Mesenchymal stem cell (in vitro differentiated cells and primary cell): Measurements from ENCODE around the gene UBE2J1.
"Not testable (repeated sequence)": the region's sequence is repeated elsewhere in the genome, so short reads cannot be mapped to it uniquely, and the experiment has no call there.

Experiments
- DNase-seq: peaks from one replicate; pipeline ENCODE4 v3.0.0-alpha.2; 2013
- H2AFZ ChIP-seq: one replicate; pipeline ENCODE4 v1.6.1; 2013; ENCODE audit warnings: low read depth, mild to moderate bottlenecking, control low read depth, inconsistent platforms, low read length, moderate library complexity
- H2AK5ac ChIP-seq: 2 replicates; pipeline ENCODE4 v1.6.1; 2013; ENCODE audit warnings: low read length, moderate library complexity, mild to moderate bottlenecking, inconsistent platforms; ENCODE audit not compliant: severe bottlenecking
- H2BK120ac ChIP-seq: one replicate; pipeline ENCODE4 v1.6.1; 2013; ENCODE audit warnings: low read depth, mild to moderate bottlenecking, inconsistent platforms, low read length, moderate library complexity
- H2BK12ac ChIP-seq, 2 experiments: one replicate each; pipeline ENCODE4 v1.6.1; 2013; ENCODE audit warnings: inconsistent platforms in 2 of 2, low read length in 2 of 2, mild to moderate bottlenecking in 2 of 2, moderate library complexity in 2 of 2, control low read depth in 1 of 2
- H2BK15ac ChIP-seq: one replicate; pipeline ENCODE4 v1.6.1; 2013; ENCODE audit warnings: mild to moderate bottlenecking, low read depth, inconsistent platforms; ENCODE audit not compliant: poor library complexity, severe bottlenecking
- H2BK5ac ChIP-seq: 2 replicates; pipeline ENCODE4 v1.6.1; 2013; ENCODE audit warnings: low read depth, mild to moderate bottlenecking, low read length, control low read depth, inconsistent platforms; ENCODE audit not compliant: poor library complexity, severe bottlenecking
- H3K14ac ChIP-seq, 2 experiments: one replicate each; pipeline ENCODE4 v1.6.1; 2013; ENCODE audit warnings: inconsistent platforms in 2 of 2, low read length in 2 of 2, control low read depth in 1 of 2, mild to moderate bottlenecking in 1 of 2, moderate library complexity in 1 of 2
- H3K18ac ChIP-seq, 2 experiments: one replicate each; pipeline ENCODE4 v1.6.1; 2013; ENCODE audit warnings: inconsistent platforms in 2 of 2, low read length in 2 of 2, control low read depth in 1 of 2, low read depth in 1 of 2, mild to moderate bottlenecking in 1 of 2
- H3K23ac ChIP-seq, 2 experiments: one replicate each; pipeline ENCODE4 v1.6.1; 2013; ENCODE audit warnings: inconsistent platforms in 2 of 2, low read length in 2 of 2, mild to moderate bottlenecking in 2 of 2, moderate library complexity in 2 of 2, control low read depth in 1 of 2
- H3K27ac ChIP-seq: 2 replicates; pipeline ENCODE4 v1.5.1; 2013; ENCODE audit warnings: mild to moderate bottlenecking, moderate library complexity, low read length, control low read depth, inconsistent platforms; ENCODE audit not compliant: poor library complexity, severe bottlenecking
- H3K27me3 ChIP-seq, 2 experiments: 2 replicates each; pipeline versions ENCODE4 v1.6.1 to v1.7.0; 2013; ENCODE audit warnings: low read length in 2 of 2, mild to moderate bottlenecking in 2 of 2, moderate library complexity in 2 of 2, control low read depth in 1 of 2, inconsistent platforms in 1 of 2; ENCODE audit not compliant: control insufficient read depth in 1 of 2, insufficient read depth in 1 of 2
- H3K36me3 ChIP-seq, 2 experiments: 2 replicates each; pipeline versions ENCODE4 v1.6.1 to v1.7.0; 2013; ENCODE audit warnings: low read length in 2 of 2, control low read depth in 1 of 2, inconsistent platforms in 1 of 2, low read depth in 1 of 2, mild to moderate bottlenecking in 1 of 2; ENCODE audit not compliant: insufficient read depth in 2 of 2, control insufficient read depth in 1 of 2
- H3K4ac ChIP-seq, 2 experiments: one replicate each; pipeline ENCODE4 v1.6.1; 2013; ENCODE audit warnings: inconsistent platforms in 2 of 2, low read length in 2 of 2, mild to moderate bottlenecking in 2 of 2, moderate library complexity in 2 of 2, control low read depth in 1 of 2, low read depth in 1 of 2
- H3K4me1 ChIP-seq: 2 replicates; pipeline ENCODE4 v1.6.1; 2013; ENCODE audit warnings: low read depth, low read length, control low read depth; ENCODE audit not compliant: control insufficient read depth, insufficient read depth
- H3K4me2 ChIP-seq: 2 replicates; pipeline ENCODE4 v1.6.1; 2013; ENCODE audit warnings: low read length, mild to moderate bottlenecking, inconsistent platforms; ENCODE audit not compliant: poor library complexity, severe bottlenecking
- H3K4me3 ChIP-seq, 2 experiments: 2 replicates each; pipeline versions ENCODE4 v1.5.1 to v1.7.0; 2013; ENCODE audit warnings: low read length in 2 of 2, mild to moderate bottlenecking in 2 of 2, control low read depth in 1 of 2, low read depth in 1 of 2; ENCODE audit not compliant: insufficient read depth in 1 of 2
- H3K79me1 ChIP-seq: replicated peaks from 2 replicates; pipeline ENCODE4 v1.6.1; 2013; ENCODE audit warnings: mild to moderate bottlenecking, control low read depth, low read length, inconsistent platforms; ENCODE audit not compliant: poor library complexity, severe bottlenecking
- H3K9ac ChIP-seq: 2 replicates; pipeline ENCODE4 v1.7.0; 2013; ENCODE audit warnings: mild to moderate bottlenecking, low read length, moderate library complexity
- H3K9me3 ChIP-seq: 2 replicates; pipeline ENCODE4 v1.7.0; 2013; ENCODE audit warnings: mild to moderate bottlenecking, low read length; ENCODE audit not compliant: control insufficient read depth
- H4K8ac ChIP-seq: one replicate; pipeline ENCODE4 v1.6.1; 2013; ENCODE audit warnings: inconsistent platforms, mild to moderate bottlenecking, low read length, moderate library complexity
- H4K91ac ChIP-seq: one replicate; pipeline ENCODE4 v1.6.1; 2013; ENCODE audit warnings: mild to moderate bottlenecking, low read length, inconsistent platforms
- WGBS: methylation state at CpG from one replicate; pipeline ENCODE4 v1.1.7; 2013; ENCODE audit warnings: mixed read lengths; 5-methylcytosine and 5-hydroxymethylcytosine counted together

UBE2J1 gene

GRCh38 chr6:89297695-89298351 lies 54.7 kb downstream of the UBE2J1 start:
- Histone ChIP-seq H3K9ac (no peak overlapping the region), H3K27me3 (peaks cover 25 to 51% of the 10 kb centered on the region in 2 experiments), H3K79me1 (no peaks in the 10 kb centered on the region), H2BK15ac (no peak overlapping the region), H3K9me3 (no peaks in the 10 kb centered on the region), H3K18ac (no peak overlapping the region), H2AFZ (no peak overlapping the region), H3K4me3 (no peak overlapping the region), H2BK120ac (no peak overlapping the region), H3K4ac (no peak overlapping the region), H3K23ac (no peak overlapping the region), H3K36me3 (no peaks in the 10 kb centered on the region), H3K4me2 (peak overlapping the region; percentile 3), H3K4me1 (peaks cover 6% of the 10 kb centered on the region), H4K8ac (no peak overlapping the region), H2BK5ac (no peak overlapping the region), H3K14ac (no peak overlapping the region), H2BK12ac (no peak overlapping the region), H2AK5ac (no peak overlapping the region), H4K91ac (no peak overlapping the region), H3K27ac (no peak overlapping the region)
- peak; percentile 89 for DNase-seq
- WGBS: 44% methylated on average over 12 of the region's 12 CpGs

- H3K9ac ChIP-seq: no peak overlapping the region
- H4K91ac ChIP-seq: no peak overlapping the region
- 96% methylated on average over 2 of the region's 2 CpGs for WGBS
- no peak overlapping the region for H3K4me2 ChIP-seq
- no peaks in the 10 kb centered on the region for H3K79me1 ChIP-seq
- H2BK5ac ChIP-seq: no peak overlapping the region
- H3K27ac ChIP-seq: no peak overlapping the region
- H3K27me3 ChIP-seq: peaks cover 27 to 46% of the 10 kb centered on the region in 2 experiments
- no peak for DNase-seq
- peaks cover 6% of the 10 kb centered on the region for H3K4me1 ChIP-seq
- no peak overlapping the region for H2AK5ac ChIP-seq
- H3K9me3 ChIP-seq: no peaks in the 10 kb centered on the region
- H3K4me3 ChIP-seq: no peak overlapping the region
- H3K14ac ChIP-seq: no peak overlapping the region
- H2BK120ac ChIP-seq: no peak overlapping the region
- H3K4ac ChIP-seq: no peak overlapping the region
- H2BK15ac ChIP-seq: no peak overlapping the region
- H2BK12ac ChIP-seq: no peak overlapping the region
- no peak overlapping the region for H4K8ac ChIP-seq
- H3K18ac ChIP-seq: no peak overlapping the region
- H3K36me3 ChIP-seq: no peaks in the 10 kb centered on the region
- no peak overlapping the region for H2AFZ ChIP-seq
- no peak overlapping the region for H3K23ac ChIP-seq
These were observed 56.5 kb downstream of the UBE2J1 start for GRCh38 chr6:89295981-89296380.

GRCh38 chr6:89295116-89295515 lies 57.4 kb downstream of the UBE2J1 start:
- not testable (repeated sequence) for H3K27ac ChIP-seq, DNase-seq, H3K9ac ChIP-seq, H2BK5ac ChIP-seq, H3K23ac ChIP-seq, H2AK5ac ChIP-seq, H2BK12ac ChIP-seq, H2BK120ac ChIP-seq, H2BK15ac ChIP-seq, H3K36me3 ChIP-seq, H4K8ac ChIP-seq, H3K14ac ChIP-seq, H4K91ac ChIP-seq, H3K79me1 ChIP-seq, H3K4me2 ChIP-seq, H3K18ac ChIP-seq, H3K9me3 ChIP-seq, H3K4me3 ChIP-seq, H3K4ac ChIP-seq, H2AFZ ChIP-seq, H3K4me1 ChIP-seq
- no CpG with 5 or more reads among the region's 1 CpG for WGBS
- peaks cover 35 to 47% of the 10 kb centered on the region in 2 experiments for H3K27me3 ChIP-seq

- H2AK5ac ChIP-seq: no peak overlapping the region
- no peak overlapping the region for H3K27ac ChIP-seq
- H2BK5ac ChIP-seq: no peak overlapping the region
- no peak overlapping the region for H3K9ac ChIP-seq
- H3K36me3 ChIP-seq: no peaks in the 10 kb centered on the region
- no peaks in the 10 kb centered on the region for H3K79me1 ChIP-seq
- H3K4ac ChIP-seq: no peak overlapping the region
- H2BK12ac ChIP-seq: no peak overlapping the region
- H3K4me3 ChIP-seq: no peak overlapping the region
- H4K8ac ChIP-seq: peak overlapping the region; percentile 42
- no peak overlapping the region for H2AFZ ChIP-seq
- H3K23ac ChIP-seq: no peak overlapping the region
- no peak overlapping the region for H2BK15ac ChIP-seq
- H4K91ac ChIP-seq: no peak overlapping the region
- no peak overlapping the region for H2BK120ac ChIP-seq
- 80% methylated on average over 11 of the region's 11 CpGs for WGBS
- H3K4me2 ChIP-seq: no peak overlapping the region
- no peak overlapping the region for H3K18ac ChIP-seq
- peaks cover 60 to 66% of the 10 kb centered on the region in 2 experiments for H3K27me3 ChIP-seq
- H3K4me1 ChIP-seq: no peaks in the 10 kb centered on the region
- H3K9me3 ChIP-seq: no peaks in the 10 kb centered on the region
- DNase-seq: no peak
- H3K14ac ChIP-seq: no peak overlapping the region
These were observed 61.2 kb downstream of the UBE2J1 start for GRCh38 chr6:89291256-89291819.
